ENCODE data around the gene N4BP3. TPM values are rescaled to one million over a fixed set of nuclear protein-coding genes. Genes with fewer than 3 reads are reported as not detected.

Gene N4BP3
- total RNA-seq, 1 experiment from 2014 or later, result 46.2 TPM

GRCh38 chr5:178110511-178110910 lies 2.8 kb upstream of the N4BP3 start:
- Mint-ChIP-seq H3K4me3 (no peak overlapping the region), H3K4me1 (peaks cover 23% of the 10 kb centered on the region), H3K27me3 (ENCODE audit: low read depth) (no peaks in the 10 kb centered on the region), H3K27ac (no peak overlapping the region; the same call in 1 of the 2 replicates), H3K36me3 (no peaks in the 10 kb centered on the region), H3K9me3 (peaks cover 5% of the 10 kb centered on the region; the same call in 1 of the 2 replicates)
- ChIA-PET POLR2A (interaction anchor here (1.2 kb wide), 1 partner anchor 32 kb away, joined by 4 read pairs; no protein-coding TSS in a partner anchor), CTCF (interaction anchor here (0.6 to 1.9 kb wide), 4 partner anchors 10 to 1328 kb away, joined by 4 to 8 read pairs (median 6); partner anchors contain the start of gene GRK6)
- TF ChIP-seq MLX (CRISPR knock-in tag; IDR thresholded peaks at IDR 0.05), result no peak
- TF ChIP-seq NR1H2 (CRISPR knock-in tag; IDR thresholded peaks at IDR 0.05), result no peak
- no peak for TF ChIP-seq FOXJ3 (CRISPR knock-in tag; IDR thresholded peaks at IDR 0.05; ENCODE audit: borderline replicate concordance)
- no peak for TF ChIP-seq ATF6 (CRISPR knock-in tag; IDR thresholded peaks at IDR 0.05)
- TF ChIP-seq ZNF425 (CRISPR knock-in tag; conservative IDR thresholded peaks at IDR 0.05), result no peak
- no peak for TF ChIP-seq ZBTB43 (CRISPR knock-in tag; IDR thresholded peaks at IDR 0.05)
- TF ChIP-seq AR (CRISPR knock-in tag; IDR thresholded peaks at IDR 0.05), result no peak
- no peak for DNase-seq (ENCODE audit: low spot score)
- ATAC-seq, result no peak

- Mint-ChIP-seq H3K27me3 (ENCODE audit: low read depth) (no peaks in the 10 kb centered on the region), H3K4me1 (peaks cover 37% of the 10 kb centered on the region), H3K4me3 (no peak overlapping the region), H3K27ac (no peak overlapping the region), H3K9me3 (peaks cover 5% of the 10 kb centered on the region; the same call in 1 of the 2 replicates), H3K36me3 (no peaks in the 10 kb centered on the region)
- no peak for TF ChIP-seq NFYB (CRISPR knock-in tag; conservative IDR thresholded peaks at IDR 0.05; ENCODE audit: low read depth)
- no peak for TF ChIP-seq ZMAT4 (CRISPR knock-in tag; IDR thresholded peaks at IDR 0.05)
- no peak for TF ChIP-seq CREB1 (CRISPR knock-in tag; IDR thresholded peaks at IDR 0.05)
- no peak for TF ChIP-seq GRHL2 (CRISPR knock-in tag; IDR thresholded peaks at IDR 0.05; ENCODE audit: insufficient replicate concordance, severe bottlenecking)
- TF ChIP-seq GABPB1 (CRISPR knock-in tag; IDR thresholded peaks at IDR 0.05), result no peak
- CTCF ChIA-PET, result interaction anchor here (1.9 kb wide), 2 partner anchors 9 to 36 kb away, joined by 6 to 8 read pairs; no protein-coding TSS in a partner anchor
- POLR2A ChIA-PET, result no interaction called here
- DNase-seq (ENCODE audit: low spot score), result no peak
- no peak for ATAC-seq
These were observed 1.4 kb upstream of the N4BP3 start for GRCh38 chr5:178111925-178112324.

Measured in WTC11 (cell line).